NCI-H526 treated with DMSO at 0.1 percent for 48 hours (cell line): Measurements from ENCODE around the gene ARPC2.
"Not testable (repeated sequence)": the region's sequence is repeated elsewhere in the genome, so short reads cannot be mapped to it uniquely, and the experiment has no call there.

Source experiments
- DNase-seq: peaks from one replicate; lab custom pipeline; 2025; lab: John Stamatoyannopoulos, UW

ARPC2 gene

GRCh38 chr2:218270721-218271486 lies 53.9 kb downstream of the ARPC2 start:
- DNase-seq: no peak

DNA sequence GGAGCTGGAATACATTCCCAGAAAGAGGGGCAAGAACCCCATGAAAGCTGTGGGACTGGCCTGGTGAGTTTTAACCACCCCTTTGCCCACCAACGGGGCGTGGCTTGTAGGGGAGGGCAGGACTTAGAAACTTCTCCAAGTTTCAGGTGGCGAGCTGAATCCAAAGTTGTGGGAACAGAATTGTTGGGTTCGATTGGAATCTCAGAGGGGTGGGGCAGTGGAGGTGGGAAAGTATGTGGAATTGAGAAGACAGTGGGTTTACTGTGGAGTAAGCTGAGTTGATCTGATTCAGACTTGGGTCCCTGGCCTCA lies 54.5 kb downstream of the ARPC2 start:
- no peak for DNase-seq

GRCh38 chr2:218271865-218272530 lies 55.0 kb downstream of the ARPC2 start:
- DNase-seq: no peak

GRCh38 chr2:218272531-218273212 lies 55.7 kb downstream of the ARPC2 start:
- peak; percentile 92 for DNase-seq

DNA sequence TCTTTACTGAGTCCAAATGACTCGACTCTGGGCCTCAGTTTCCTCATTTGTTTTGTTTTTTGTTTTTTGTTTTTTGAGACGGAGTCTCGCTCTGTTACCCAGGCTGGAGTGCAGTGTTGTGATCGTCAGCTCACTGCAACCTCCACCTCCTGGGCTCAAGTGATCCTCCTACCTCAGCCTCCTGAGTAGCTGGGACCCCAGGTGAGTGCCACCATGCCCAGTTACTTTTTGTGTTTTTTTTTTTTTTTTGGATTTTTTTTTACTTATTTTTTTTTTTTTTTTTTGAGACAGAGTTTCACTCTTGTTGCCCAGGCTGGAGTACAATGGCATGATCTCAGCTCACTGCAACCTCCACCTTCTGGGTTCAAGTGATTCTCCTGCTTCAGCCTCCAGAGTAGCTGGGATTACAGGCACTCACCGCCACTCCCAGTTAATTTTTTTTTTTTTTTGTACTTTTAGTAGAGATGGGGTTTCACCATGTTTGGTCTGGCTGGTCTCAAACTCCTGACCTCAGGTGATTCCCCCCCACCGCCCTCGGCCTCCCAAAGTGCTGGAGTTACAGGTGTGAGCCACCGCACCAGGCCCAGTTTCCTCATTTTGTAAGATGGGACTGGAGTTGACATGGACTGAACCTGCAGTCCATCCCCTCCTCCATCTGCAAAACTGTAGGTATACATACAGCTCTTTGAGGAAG lies 56.4 kb downstream of the ARPC2 start:
- not testable (repeated sequence) for DNase-seq

- DNase-seq: no peak
Observed at GRCh38 chr2:218273908-218274249, 56.9 kb downstream of the ARPC2 start.

GRCh38 chr2:218274586-218274985 lies 57.6 kb downstream of the ARPC2 start:
- DNase-seq: no peak

DNA sequence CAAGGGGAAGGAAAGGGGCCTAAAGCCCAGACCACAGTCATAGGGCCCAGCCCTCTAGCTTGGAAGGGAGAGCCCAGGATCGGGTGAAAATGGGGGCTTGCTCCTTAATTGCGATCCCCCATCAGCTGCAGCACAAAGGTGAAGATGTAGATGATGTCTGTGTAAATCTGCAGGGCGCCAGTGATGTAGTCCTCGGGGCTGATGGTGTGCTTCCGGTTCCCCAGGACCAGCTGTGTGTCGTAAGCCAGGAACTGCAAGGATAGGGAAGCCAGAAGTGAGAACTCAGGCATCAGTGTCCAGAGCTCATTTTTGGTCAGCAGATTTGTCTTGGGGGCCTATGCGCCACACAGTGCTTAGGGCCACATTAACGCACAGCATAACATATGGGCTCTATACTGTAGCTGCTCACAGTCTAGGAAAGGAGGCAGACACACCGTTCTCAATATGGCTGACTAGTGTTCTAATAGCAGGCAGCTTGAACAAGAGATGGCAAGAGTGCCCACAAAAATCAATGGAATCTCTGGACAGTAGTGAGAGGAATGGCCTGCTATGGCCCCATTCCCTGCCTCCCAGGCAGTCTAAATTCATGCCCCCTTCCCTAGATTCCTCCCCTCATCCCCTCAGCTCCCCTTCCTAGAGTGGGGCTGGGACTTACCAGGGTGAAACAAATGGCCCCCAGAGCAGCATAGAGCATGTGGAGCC lies 58.5 kb downstream of the ARPC2 start:
- DNase-seq: no peak

GRCh38 chr2:218276986-218277755 lies 60.2 kb downstream of the ARPC2 start:
- DNase-seq: no peak

- DNase-seq: no peak
Observed at GRCh38 chr2:218277921-218278320, 60.9 kb downstream of the ARPC2 start.

- DNase-seq: no peak
Observed at GRCh38 chr2:218278531-218279360, 61.8 kb downstream of the ARPC2 start.

GRCh38 chr2:218280260-218280870 lies 63.4 kb downstream of the ARPC2 start:
- DNase-seq: no peak

DNA sequence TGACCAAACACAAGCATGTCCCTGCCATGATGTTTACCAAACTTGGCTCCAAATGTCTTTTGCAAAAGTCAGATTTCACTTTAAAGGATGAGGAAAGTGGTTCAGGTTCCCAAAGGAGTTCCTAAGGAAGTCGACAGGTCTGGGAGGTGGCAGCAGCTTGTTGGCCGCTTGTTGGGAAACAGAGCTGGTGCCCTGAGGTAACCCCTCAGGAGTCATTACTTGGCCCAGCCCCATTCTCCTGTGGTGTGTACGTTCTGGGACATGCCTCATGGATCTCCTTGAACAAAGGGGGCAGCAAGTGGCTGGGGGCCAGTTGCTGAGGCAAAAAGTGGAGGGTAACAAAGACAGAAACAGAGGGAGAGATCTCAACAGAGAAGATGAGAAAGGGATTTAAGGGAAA lies 64.5 kb downstream of the ARPC2 start:
- no peak for DNase-seq

DNA sequence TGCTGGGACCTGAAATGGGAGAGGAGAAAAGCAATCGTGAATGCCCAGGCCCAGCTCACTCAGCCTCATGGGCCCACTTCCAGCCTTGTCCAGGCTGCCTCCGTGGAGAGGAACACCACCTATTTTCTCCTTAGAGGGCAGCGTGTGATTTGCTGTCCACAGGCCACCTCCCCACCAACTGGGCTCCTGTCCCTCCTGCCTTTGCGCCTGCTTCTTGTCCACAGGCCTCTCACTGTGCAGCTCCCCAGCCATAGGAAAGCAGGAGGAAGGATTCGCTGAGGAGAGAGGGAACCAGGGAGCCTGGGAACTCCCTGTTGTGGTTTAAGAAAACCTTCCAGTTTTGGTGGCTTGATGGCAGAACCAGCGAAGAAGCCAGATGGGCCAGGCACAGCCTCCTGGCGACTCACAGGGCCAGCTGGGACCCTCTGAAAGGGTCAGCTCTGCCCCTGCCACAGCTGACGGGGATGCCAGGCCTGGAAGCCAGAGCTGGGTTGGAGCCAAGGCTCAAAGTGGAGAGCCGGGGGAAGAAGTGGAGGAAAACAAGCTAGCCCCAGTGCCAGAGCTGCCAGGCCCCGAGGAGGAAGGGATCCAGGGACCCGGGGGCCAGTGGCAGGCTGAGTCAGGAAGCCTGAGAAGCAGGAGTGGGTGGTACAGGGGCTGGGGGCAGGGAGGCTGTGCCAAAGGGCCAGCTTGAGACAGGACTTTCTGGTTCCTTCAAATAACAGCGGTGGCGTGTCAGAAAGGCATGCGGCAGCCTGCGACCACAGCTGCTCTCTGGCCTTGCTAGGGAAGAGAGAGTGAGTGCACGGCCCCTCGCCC lies 65.4 kb downstream of the ARPC2 start:
- DNase-seq: no peak

- DNase-seq: no peak
Observed at GRCh38 chr2:218284106-218284811, 67.3 kb downstream of the ARPC2 start.

- no peak for DNase-seq
Observed at GRCh38 chr2:218285604-218286003, 68.6 kb downstream of the ARPC2 start.

DNA sequence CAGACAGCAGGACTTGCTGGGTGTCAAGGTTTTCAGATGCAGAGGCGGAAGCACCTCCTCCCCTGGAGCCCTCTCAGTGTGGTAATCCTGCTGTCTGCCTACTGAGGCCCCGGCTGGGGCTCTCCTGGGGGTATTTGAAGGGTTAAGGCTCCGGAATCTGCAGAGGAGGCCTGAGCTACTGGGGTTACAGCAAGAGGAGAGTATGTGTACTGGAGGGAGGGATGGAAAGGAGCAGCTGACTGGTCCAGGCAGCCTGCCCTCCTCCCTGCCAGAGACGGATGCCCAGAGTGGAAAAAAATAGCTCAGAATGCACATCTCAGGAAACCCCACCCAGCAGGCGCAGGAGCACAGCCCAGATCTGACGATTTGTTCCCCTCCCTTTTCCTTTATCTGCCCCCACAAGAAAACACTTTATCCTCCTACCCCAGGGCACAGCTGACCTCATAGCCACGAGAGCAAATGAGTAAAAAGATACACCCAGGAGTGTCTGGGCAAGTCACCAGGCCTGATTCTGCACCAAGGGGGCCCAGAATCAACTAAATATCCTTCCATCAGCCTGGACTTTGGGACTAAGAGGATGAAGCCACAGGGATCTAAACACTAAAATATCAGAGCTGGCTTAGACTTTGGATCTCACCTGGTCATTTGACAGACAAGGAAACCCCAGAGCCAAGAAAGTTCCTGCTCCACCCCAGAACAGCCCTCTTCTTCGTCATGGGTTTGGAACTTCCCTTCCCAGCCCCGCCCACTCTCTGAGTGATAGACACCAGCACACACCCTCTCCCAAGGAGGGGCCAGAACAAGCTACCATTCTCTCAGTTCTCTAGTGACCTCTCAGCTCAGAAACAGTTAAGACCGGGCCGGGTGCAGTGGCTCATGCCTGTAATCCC lies 69.8 kb downstream of the ARPC2 start:
- DNase-seq: no peak
